Endothelial cell of umbilical vein (primary cell): ENCODE results near the gene DAB1.

Source experiments
- CTCF ChIP-seq, 2 donors: IDR thresholded peaks; 1 replicate in 1 of 2; 2 replicates in 1 of 2; pipeline ENCODE4 v1.5.1; 2011; ENCODE audit warnings: low read length in 2 of 2, mild to moderate bottlenecking in 2 of 2, moderate library complexity in 2 of 2, control low read depth in 1 of 2, inconsistent platforms in 1 of 2, low read depth in 1 of 2; ENCODE audit not compliant: insufficient read depth in 1 of 2; ENCODE audit errors: extremely low read depth in 1 of 2
- EZH2 ChIP-seq: IDR thresholded peaks from 2 replicates; pipeline ENCODE4 v1.6.1; 2012; ENCODE audit warnings: borderline replicate concordance, low read depth, mild to moderate bottlenecking, moderate library complexity, low read length, inconsistent platforms; ENCODE audit not compliant: severe bottlenecking
- GATA2 ChIP-seq: IDR thresholded peaks from 2 replicates; pipeline ENCODE4 v1.7.0; 2011; ENCODE audit warnings: low read depth, mild to moderate bottlenecking, moderate library complexity, mixed read lengths, low read length; ENCODE audit not compliant: insufficient read length, insufficient read depth
- JUN ChIP-seq: IDR thresholded peaks from 2 replicates; pipeline ENCODE4 v1.6.1; 2011; ENCODE audit warnings: borderline replicate concordance, low read depth; ENCODE audit not compliant: insufficient read length, insufficient read depth
- MAX ChIP-seq: IDR thresholded peaks from 2 replicates; pipeline ENCODE4 v1.6.1; 2011; ENCODE audit not compliant: insufficient read depth, insufficient read length
- MYC ChIP-seq: IDR thresholded peaks from one replicate; pipeline ENCODE4 v1.6.1; 2011; ENCODE audit warnings: mild to moderate bottlenecking, low read depth, low read length
- POLR2A ChIP-seq: IDR thresholded peaks from 2 replicates; pipeline ENCODE4 v1.6.1; 2012; ENCODE audit warnings: low read depth, mild to moderate bottlenecking, control low read depth, low read length
- POLR2AphosphoS5 ChIP-seq: IDR thresholded peaks from 2 replicates; pipeline ENCODE4 v1.6.1; 2012; ENCODE audit warnings: low read depth, mild to moderate bottlenecking, control low read depth, low read length, moderate library complexity; ENCODE audit not compliant: insufficient read depth

DNA sequence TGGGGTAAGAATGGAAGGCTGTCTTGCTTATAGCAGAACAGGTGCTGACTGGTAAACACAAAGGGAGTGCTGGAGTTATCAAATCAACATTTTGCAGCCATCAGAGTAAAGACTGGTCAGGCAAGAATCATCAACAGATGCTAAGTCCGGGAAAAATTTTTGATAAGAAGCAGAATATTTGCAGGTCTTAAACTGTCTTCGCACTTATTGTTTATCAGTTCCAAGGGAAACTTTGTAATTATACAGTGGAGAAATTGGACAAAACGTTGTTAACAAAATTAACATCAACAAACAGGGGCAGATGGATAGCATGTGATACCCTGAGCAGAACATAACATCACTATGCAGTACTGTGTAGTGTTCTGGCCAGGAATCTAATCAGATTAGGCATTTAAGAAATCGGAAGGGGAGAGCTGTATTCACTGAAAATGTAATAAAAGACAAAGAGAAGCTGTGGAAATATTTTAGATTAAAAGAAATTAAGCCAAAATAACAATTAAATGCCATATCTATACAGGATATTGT lies 127.1 kb downstream of the DAB1 start:
- TF ChIP-seq CTCF (IDR thresholded peaks at IDR 0.05; ENCODE audit: extremely low read depth in 1 of 2, insufficient read depth in 1 of 2, low read depth in 1 of 2, low read length in 2 of 2) (no peak), MYC (no peak), POLR2A (no peak), GATA2 (no peak), MAX (no peak), JUN (no peak), POLR2AphosphoS5 (no peak), EZH2 (no peak)
